ENCODE data around the gene HECTD1.

The HECTD1 gene

DNA sequence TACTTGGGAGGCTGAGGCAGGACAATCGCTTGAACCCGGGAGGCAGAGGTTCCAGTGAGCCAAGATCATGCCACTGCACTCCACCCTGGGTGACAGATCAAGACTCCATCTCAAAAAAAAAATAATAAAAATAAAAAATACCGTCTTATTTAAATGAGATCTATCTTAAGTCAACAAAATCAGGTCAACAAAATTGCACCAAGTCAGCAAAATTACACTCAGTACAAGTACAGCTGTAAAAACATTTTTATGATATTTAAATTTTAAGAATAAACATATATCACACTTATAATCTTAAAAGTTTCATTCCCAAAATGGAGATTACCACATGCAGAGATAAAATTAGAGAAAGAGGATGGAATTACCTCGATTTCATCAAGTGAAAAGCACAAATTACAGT is 33.2 kb downstream of the HECTD1 start:
- CTCF ChIA-PET, result no interaction called here
- no peak for DNase-seq (ENCODE audit: low spot score)
- H3K27ac ChIP-seq, result no peak overlapping the region
- TF ChIP-seq, protein P1, sequence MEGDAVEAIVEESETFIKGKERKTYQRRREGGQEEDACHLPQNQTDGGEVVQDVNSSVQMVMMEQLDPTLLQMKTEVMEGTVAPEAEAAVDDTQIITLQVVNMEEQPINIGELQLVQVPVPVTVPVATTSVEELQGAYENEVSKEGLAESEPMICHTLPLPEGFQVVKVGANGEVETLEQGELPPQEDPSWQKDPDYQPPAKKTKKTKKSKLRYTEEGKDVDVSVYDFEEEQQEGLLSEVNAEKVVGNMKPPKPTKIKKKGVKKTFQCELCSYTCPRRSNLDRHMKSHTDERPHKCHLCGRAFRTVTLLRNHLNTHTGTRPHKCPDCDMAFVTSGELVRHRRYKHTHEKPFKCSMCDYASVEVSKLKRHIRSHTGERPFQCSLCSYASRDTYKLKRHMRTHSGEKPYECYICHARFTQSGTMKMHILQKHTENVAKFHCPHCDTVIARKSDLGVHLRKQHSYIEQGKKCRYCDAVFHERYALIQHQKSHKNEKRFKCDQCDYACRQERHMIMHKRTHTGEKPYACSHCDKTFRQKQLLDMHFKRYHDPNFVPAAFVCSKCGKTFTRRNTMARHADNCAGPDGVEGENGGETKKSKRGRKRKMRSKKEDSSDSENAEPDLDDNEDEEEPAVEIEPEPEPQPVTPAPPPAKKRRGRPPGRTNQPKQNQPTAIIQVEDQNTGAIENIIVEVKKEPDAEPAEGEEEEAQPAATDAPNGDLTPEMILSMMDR (conservative IDR thresholded peaks at IDR 0.05; ENCODE audit: low read depth), result no peak
- POLR2A ChIA-PET (ENCODE audit: low non-redundant PET), result no interaction called here

DNA sequence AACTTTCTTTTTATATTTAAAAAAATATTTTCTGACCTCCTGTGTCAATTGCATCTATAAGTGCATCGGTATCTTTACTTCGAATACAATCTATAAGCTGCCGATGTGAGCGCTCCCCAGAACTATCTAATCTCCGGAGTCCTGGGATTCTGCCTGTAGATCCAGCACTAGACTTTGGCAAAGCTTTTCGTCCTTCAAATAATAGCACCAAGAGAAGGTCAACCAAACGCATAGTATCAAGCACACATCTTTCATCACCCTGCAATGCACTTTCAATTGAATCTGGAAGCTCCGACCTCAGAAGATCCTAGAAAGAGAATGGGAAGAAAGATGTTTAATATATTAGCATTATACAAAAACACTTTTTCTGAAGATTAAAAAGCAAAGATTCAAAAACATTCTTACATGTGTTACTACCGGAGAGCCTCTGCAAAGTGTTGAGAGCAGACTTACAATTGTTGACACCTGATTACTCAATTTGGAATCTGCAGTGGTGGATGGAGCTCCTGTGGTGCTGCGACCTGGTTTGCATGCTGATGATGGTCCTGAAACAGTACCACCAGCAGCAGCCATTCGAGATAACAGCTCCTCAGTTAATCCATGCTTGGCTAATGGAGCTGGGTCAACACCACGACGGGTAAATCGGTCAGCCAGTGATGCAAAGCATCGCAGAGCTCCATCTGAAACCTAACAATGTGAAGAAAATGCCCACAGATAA is 34.3 kb downstream of the HECTD1 start:
- DNase-seq (ENCODE audit: low spot score), result no peak
- ChIA-PET CTCF (interaction anchor here (0.6 kb wide), 1 partner anchor 10 kb away, joined by 6 read pairs; no protein-coding TSS in a partner anchor), POLR2A (ENCODE audit: low non-redundant PET) (no interaction called here)
- TF ChIP-seq, protein P1 (conservative IDR thresholded peaks at IDR 0.05; ENCODE audit: low read depth), result no peak
- no peak overlapping the region for H3K27ac ChIP-seq

DNA sequence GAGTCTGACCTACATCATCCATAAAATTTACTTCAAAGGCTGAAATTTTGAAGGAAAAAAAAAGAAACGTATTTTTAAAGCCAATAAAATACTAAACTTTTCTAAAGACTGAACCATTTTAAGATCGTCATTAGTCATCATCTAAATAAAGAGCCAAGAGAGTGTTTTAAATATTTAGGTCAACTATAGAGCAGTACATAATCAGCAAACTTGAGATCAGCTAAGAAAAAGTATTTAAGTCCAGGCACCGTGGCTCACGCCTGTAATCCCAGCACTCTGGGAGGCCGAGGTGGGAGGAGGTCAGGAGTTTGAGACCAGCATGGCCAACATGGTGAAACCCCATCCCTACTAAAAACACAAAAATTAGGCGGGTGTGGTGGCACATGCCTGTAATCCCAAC is 35.5 kb downstream of the HECTD1 start:
- ChIA-PET CTCF (no interaction called here), POLR2A (ENCODE audit: low non-redundant PET) (no interaction called here)
- TF ChIP-seq, protein P1 (conservative IDR thresholded peaks at IDR 0.05; ENCODE audit: low read depth), result no peak
- DNase-seq (ENCODE audit: low spot score), result no peak
- H3K27ac ChIP-seq, result no peak overlapping the region

DNA sequence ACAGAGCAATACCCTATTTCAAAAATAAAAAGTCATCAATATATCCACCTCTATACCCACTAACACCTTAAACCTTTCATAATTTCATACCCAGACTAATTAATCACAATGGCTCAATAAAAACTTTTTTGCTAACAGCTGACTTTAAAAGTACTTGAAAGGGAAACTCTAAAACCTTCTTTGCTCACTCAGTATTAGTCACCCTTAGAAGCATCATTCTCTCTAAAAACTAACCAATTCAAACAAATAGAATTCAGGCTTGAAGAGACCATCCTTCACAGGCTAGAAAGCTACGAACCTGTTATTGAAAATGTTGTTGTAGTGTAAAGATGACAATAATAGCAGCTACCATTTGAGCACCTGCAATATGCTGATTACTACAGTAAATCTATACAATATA is 37.2 kb downstream of the HECTD1 start:
- no peak overlapping the region for H3K27ac ChIP-seq
- TF ChIP-seq, protein P1 (conservative IDR thresholded peaks at IDR 0.05; ENCODE audit: low read depth), result no peak
- no peak for DNase-seq (ENCODE audit: low spot score)
- POLR2A ChIA-PET (ENCODE audit: low non-redundant PET), result no interaction called here
- CTCF ChIA-PET, result interaction anchor here (0.5 to 0.6 kb wide), 2 partner anchors 117 to 268 kb away, joined by 3 to 5 read pairs; no protein-coding TSS in a partner anchor

DNA sequence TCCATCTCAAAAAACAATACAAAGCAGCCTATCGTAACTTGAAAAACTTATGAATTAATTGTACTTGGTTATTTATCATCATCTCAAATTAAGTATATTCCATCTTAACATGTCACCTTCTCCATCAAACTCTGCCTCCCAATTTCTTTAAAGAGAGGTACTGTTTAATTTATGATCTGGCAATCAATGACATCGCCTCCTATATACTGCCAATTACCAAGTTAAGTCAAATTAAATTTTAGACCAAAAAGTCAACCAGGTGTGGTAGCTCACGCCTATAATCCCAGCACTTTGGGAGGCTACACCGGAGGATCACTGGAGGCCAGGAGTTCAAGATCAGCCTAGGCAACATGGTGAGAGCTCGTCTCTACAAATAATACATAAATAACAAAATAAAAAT is 37.7 kb downstream of the HECTD1 start:
- POLR2A ChIA-PET (ENCODE audit: low non-redundant PET), result no interaction called here
- no peak for DNase-seq (ENCODE audit: low spot score)
- CTCF ChIA-PET, result interaction anchor here (0.5 to 0.7 kb wide), 3 partner anchors 10 to 267 kb away, joined by 3 to 5 read pairs (median 3); no protein-coding TSS in a partner anchor
- TF ChIP-seq, protein P1 (conservative IDR thresholded peaks at IDR 0.05; ENCODE audit: low read depth), result no peak
- no peak overlapping the region for H3K27ac ChIP-seq

DNA sequence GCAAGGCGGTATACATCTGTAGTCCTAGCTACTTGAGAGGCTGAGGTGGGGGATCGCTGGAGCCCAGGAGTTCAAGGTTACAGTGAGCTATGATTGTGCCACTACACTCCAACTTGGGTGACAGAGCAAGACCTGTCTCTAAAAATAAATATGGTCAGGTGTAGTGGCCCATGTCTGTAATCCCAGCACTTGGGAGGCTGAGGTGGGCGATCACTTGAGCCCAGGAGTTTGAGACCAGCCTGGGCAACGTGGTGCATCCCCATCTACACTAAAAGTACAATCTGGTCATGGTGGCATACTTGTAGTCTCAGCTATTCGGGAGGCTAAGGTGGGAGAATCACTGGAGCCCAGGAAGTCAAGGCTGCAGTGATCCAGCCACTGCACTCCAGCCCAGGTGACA is 40.6 kb downstream of the HECTD1 start:
- DNase-seq (ENCODE audit: low spot score), result no peak
- H3K27ac ChIP-seq, result peak overlapping the region; percentile 48
- TF ChIP-seq, protein P1 (conservative IDR thresholded peaks at IDR 0.05; ENCODE audit: low read depth), result no peak
- ChIA-PET CTCF (interaction anchor here (0.6 to 1.2 kb wide), 2 partner anchors 15 to 159 kb away, joined by 3 to 4 read pairs; no protein-coding TSS in a partner anchor), POLR2A (ENCODE audit: low non-redundant PET) (no interaction called here)
